Measurements from ENCODE around the gene TRIM22. TPM values are rescaled to one million over a fixed set of nuclear protein-coding genes. Genes with fewer than 3 reads are reported as not detected.
"Not testable (repeated sequence)": the region's sequence is repeated elsewhere in the genome, so short reads cannot be mapped to it uniquely, and the experiment has no call there.

TRIM22 gene
- total RNA-seq, result 148 and 284 TPM in 2 replicates

- DNase-seq (ENCODE audit: low read depth), result peak; percentile 96
These were observed at the start of gene TRIM22 for GRCh38 chr11:5689551-5689983. Gene TRIM22, plus strand, starts transcription at chr11:5689790. Its CDS starts 6,443 bp downstream, at chr11:5696233.

- no peak for DNase-seq (ENCODE audit: low read depth)
These were observed 49.6 kb upstream of the TRIM22 start for GRCh38 chr11:5639953-5640352.

DNA sequence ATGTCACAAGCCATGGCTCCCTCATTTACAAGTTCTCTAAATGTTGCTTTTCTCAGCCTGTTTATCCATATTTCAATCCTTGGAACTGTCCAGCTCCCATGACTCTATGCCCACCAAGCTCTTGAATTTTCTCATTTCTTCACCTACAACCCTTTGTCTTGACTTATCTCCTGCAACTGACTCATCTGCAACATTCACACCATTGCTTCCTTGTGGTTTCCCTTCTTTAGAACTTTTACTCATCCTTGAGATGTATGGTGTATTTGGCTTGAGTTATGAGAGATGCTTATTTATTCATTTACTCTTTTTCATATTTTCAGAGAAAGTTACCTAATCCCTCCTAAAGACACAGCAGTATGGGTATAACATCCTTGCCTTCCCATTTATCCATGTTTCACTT lies 46.0 kb upstream of the TRIM22 start:
- no peak for DNase-seq (ENCODE audit: low read depth)

GRCh38 chr11:5646139-5646538 lies 43.5 kb upstream of the TRIM22 start:
- no peak for DNase-seq (ENCODE audit: low read depth)

DNA sequence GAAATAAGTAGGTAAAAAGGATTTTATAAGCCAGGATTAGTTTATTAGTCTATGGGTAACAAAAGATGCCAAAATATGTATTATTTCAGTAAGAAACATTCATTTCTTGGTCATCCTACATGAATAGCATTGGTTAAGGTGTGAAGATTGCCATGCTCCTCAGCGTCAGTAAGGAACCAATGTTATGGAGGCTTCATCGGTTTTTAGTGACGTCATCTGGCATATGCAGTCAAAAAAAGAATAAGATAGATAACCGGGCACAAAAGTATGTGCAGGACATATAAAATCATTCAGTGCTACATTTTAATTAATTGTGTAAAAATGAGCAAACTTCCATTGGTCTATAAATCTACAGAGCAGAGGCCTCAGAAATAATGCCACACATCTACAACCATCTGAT lies 34.1 kb upstream of the TRIM22 start:
- no peak for DNase-seq (ENCODE audit: low read depth)

GRCh38 chr11:5656956-5657355 lies 32.6 kb upstream of the TRIM22 start:
- DNase-seq (ENCODE audit: low read depth), result not testable (repeated sequence)

DNA sequence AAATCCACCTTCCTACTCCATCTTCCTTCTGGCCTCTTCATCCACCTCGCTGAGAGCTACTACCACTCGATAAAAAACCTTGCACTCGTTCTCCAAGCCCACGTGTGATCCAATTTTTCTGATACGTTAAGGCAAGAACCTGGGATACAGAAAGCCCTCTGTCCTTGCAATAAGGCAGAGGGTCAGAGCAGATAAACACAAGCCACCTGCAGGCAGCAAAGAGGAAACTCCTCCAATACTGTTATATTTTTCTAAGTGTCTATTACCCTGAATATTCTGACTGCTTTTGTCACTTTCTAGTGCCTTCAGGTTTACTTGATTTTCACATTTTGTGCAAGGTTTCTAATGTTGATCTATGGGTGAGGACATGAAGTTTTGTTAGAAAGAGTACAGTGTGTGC lies 31.3 kb upstream of the TRIM22 start:
- DNase-seq (ENCODE audit: low read depth), result no peak

- DNase-seq (ENCODE audit: low read depth), result no peak
These were observed 26.1 kb upstream of the TRIM22 start for GRCh38 chr11:5663511-5663910.

GRCh38 chr11:5665051-5665570 lies 24.5 kb upstream of the TRIM22 start:
- DNase-seq (ENCODE audit: low read depth), result no peak

DNA sequence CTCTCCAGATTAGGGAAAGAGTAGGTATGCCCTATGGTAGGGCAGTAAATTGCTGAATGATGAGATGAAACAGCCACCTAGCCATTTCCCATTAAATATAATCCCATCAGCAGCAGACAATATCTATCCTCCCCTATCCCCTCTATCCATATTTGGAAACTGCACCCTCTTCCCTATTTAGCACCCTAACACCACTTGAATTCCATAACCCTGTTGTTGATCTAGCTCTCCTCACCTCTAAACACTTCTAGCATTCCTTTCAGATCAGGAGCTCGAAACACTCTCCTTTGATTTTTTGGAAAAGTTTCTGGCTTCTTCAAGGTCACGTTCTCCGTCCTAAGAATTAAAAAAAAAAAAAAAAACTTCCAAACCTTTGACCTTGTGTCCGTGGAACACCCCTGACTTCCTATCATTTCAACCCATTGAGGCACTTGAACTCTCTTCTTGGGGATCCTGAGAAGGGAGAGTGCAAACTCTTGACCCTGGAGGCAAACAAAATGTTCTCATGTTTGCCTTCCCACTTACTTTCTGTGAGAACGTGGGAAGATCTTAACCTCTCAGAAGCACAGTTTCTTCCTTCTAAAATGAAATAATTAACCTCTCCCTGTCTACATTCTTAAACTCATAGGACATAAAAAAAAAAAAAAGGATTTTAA lies 23.7 kb upstream of the TRIM22 start:
- DNase-seq (ENCODE audit: low read depth), result no peak

GRCh38 chr11:5666402-5666793 lies 23.2 kb upstream of the TRIM22 start:
- no peak for DNase-seq (ENCODE audit: low read depth)

DNA sequence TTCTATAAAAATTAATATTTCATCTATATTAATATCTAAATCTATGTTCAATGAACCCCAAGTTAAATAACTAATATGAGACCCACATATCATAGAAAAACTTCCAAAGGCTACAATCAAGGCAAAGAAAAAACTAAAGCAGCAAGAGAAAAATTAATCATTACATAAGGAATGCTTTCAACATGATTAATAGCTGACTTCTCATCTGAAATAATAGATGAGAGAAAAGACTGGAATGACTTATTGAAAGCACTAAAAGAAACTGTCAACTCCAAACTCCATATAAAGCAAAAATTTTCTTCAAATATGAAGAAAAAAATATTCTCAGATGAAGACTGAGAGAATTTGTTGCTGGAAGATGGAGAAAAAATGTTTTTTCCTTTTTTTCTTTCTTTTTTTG lies 17.8 kb upstream of the TRIM22 start:
- DNase-seq (ENCODE audit: low read depth), result peak; percentile 37

- DNase-seq (ENCODE audit: low read depth), result no peak
These were observed 15.2 kb upstream of the TRIM22 start for GRCh38 chr11:5674391-5674790.

DNA sequence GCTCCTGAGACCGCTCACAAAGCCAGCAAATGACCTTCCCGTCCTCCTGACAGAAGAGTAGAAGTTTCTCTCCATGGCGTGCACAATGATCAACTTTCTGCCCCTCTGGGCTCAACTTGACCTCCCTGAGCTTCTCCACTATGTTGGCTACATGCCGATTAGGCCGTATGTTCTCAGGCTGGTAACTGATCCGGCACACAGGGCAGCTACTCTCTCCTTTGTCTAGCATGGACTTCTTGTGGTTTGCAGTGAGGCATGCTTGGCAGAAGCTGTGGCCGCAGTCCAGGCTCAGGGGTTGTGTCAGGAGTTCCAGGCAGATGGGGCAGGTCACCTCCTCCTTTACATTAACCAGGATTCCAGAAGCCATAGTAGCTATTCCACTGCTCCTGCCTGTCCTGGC lies 9.8 kb upstream of the TRIM22 start:
- DNase-seq (ENCODE audit: low read depth), result peak; percentile 38

- not testable (repeated sequence) for DNase-seq (ENCODE audit: low read depth)
These were observed 6.6 kb upstream of the TRIM22 start for GRCh38 chr11:5682890-5683441.

- DNase-seq (ENCODE audit: low read depth), result not testable (repeated sequence)
These were observed 6.0 kb upstream of the TRIM22 start for GRCh38 chr11:5683620-5684019.

DNA sequence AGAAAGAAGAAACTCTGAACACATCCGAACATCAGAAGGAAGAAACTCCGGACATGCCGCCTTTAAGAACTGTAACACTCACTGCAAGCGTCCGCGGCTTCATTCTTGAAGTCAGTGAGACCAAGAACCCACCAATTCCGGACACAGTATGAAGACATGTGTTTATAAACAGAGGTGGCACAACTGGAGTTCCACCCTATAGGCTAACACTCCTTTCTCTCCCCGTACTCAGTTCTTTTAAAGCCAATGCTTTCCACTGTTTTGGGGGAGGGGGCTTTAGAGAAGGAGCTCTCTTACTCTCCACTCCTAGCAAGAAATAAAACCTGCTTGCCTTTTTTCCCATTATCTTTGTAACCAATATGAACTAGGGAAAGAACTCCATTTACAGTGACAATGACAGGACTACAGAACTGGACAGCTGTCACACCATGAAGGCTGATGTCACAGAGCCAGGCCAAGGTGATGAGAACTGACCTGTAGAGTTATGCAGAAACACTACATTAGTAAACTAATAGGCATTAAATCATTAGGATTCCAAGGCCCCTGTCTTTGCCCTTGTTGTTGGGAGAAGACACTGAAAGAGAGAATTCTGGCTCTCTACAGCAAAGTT lies 5.4 kb upstream of the TRIM22 start:
- no peak for DNase-seq (ENCODE audit: low read depth)

GRCh38 chr11:5684646-5685362 lies 4.8 kb upstream of the TRIM22 start, which contains the start of gene TRIM5:
Gene TRIM5, minus strand, starts transcription at chr11:5685074. Its CDS starts 4,897 bp downstream, at chr11:5680177.
- DNase-seq (ENCODE audit: low read depth), result peak; percentile 98

DNA sequence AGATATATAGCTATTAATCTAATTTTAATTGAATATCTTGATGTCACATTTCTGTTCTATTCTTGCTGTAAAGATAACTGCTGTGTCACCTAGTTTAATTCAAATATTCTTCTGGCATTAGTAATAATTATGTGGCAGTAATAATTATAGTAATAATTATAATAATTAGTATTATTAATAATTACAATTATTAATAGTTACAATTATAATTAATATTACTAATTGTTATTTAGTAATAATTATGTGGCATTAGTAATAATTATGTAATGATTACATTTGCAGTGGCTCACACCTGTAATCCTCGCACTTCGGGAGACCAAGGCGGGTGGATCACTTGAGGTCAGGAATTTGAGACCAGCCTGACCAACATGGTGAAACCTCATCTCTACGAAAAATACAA lies 3.2 kb upstream of the TRIM22 start:
- DNase-seq (ENCODE audit: low read depth), result no peak

DNA sequence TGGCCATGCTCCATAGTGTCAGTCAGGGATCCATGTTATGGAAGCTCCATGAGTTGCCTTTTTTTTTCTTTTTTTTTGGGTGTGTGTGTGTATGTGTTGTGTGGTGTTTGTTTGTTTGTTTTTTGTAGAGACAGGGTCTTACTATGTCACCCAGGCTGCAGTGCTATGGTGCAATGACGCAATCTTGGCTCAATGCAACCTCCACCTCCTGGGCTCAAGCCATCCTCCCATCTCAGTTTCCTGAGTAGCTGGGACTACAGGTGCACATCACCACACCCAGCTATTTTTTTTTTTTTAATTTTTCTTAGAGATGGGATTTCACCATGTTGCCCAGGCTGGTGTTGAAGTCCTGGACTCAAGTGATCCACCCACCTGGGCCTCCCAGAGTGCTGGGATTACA lies 1.1 kb upstream of the TRIM22 start:
- DNase-seq (ENCODE audit: low read depth), result no peak

- no peak for DNase-seq (ENCODE audit: low read depth)
These were observed 626 bp downstream of the TRIM22 start for GRCh38 chr11:5690216-5690615.

- no peak for DNase-seq (ENCODE audit: low read depth)
These were observed 1.1 kb downstream of the TRIM22 start for GRCh38 chr11:5690736-5691135.
